ENCODE results near the gene PRM2.

The PRM2 gene

GRCh38 chr16:11277607-11278337 is 1.5 kb upstream of the PRM2 start:
- Histone ChIP-seq H3K4me2 (ENCODE audit: low read length) (no peak overlapping the region), H3F3A (ENCODE audit: control insufficient read depth, insufficient read depth) (no peaks in the 10 kb centered on the region), H4K20me1 (ENCODE audit: control insufficient read depth, insufficient read depth, low read depth, low read length) (no peaks in the 10 kb centered on the region), H3K9me3 (ENCODE audit: control insufficient read depth, insufficient read depth, low read length) (no peaks in the 10 kb centered on the region), H3K9me2 (replicated peaks; ENCODE audit: control insufficient read depth, low read length) (no peaks in the 10 kb centered on the region), H3K4me3 (ENCODE audit: low read length) (no peak overlapping the region), H3K79me2 (ENCODE audit: control insufficient read depth, low read length) (no peaks in the 10 kb centered on the region), H3K27me3 (ENCODE audit: control insufficient read depth, low read length) (no peaks in the 10 kb centered on the region), H3K4me1 (ENCODE audit: control insufficient read depth, low read length) (peaks cover 15% of the 10 kb centered on the region), H3K27ac (ENCODE audit: low read depth, low read length) (no peak overlapping the region), H3K36me3 (ENCODE audit: control insufficient read depth, low read length) (no peaks in the 10 kb centered on the region)
- TF ChIP-seq CTCF (IDR thresholded peaks at IDR 0.05; ENCODE audit: low read depth, low read length, poor library complexity, severe bottlenecking) (no peak), EZH2phosphoT487 (IDR thresholded peaks at IDR 0.05; ENCODE audit: borderline replicate concordance, low read length) (no peak)

- Histone ChIP-seq H3K27ac (ENCODE audit: low read depth, low read length) (no peak overlapping the region), H3K79me2 (ENCODE audit: control insufficient read depth, low read length) (no peaks in the 10 kb centered on the region), H3K4me2 (ENCODE audit: low read length) (no peak overlapping the region), H3F3A (ENCODE audit: control insufficient read depth, insufficient read depth) (no peaks in the 10 kb centered on the region), H3K27me3 (ENCODE audit: control insufficient read depth, low read length) (no peaks in the 10 kb centered on the region), H3K9me2 (replicated peaks; ENCODE audit: control insufficient read depth, low read length) (no peaks in the 10 kb centered on the region), H3K9me3 (ENCODE audit: control insufficient read depth, insufficient read depth, low read length) (no peaks in the 10 kb centered on the region), H3K4me1 (ENCODE audit: control insufficient read depth, low read length) (peaks cover 15% of the 10 kb centered on the region), H3K4me3 (ENCODE audit: low read length) (no peak overlapping the region), H3K36me3 (ENCODE audit: control insufficient read depth, low read length) (no peaks in the 10 kb centered on the region), H4K20me1 (ENCODE audit: control insufficient read depth, insufficient read depth, low read depth, low read length) (no peaks in the 10 kb centered on the region)
- TF ChIP-seq EZH2phosphoT487 (IDR thresholded peaks at IDR 0.05; ENCODE audit: borderline replicate concordance, low read length) (no peak), CTCF (IDR thresholded peaks at IDR 0.05; ENCODE audit: low read depth, low read length, poor library complexity, severe bottlenecking) (no peak)
Observed at GRCh38 chr16:11276896-11277593, 765 bp upstream of the PRM2 start.

- Histone ChIP-seq H4K20me1 (ENCODE audit: control insufficient read depth, insufficient read depth, low read depth, low read length) (no peaks in the 10 kb centered on the region), H3K36me3 (ENCODE audit: control insufficient read depth, low read length) (no peaks in the 10 kb centered on the region), H3F3A (ENCODE audit: control insufficient read depth, insufficient read depth) (no peaks in the 10 kb centered on the region), H3K9me2 (replicated peaks; ENCODE audit: control insufficient read depth, low read length) (no peaks in the 10 kb centered on the region), H3K9me3 (ENCODE audit: control insufficient read depth, insufficient read depth, low read length) (no peaks in the 10 kb centered on the region), H3K79me2 (ENCODE audit: control insufficient read depth, low read length) (no peaks in the 10 kb centered on the region), H3K27ac (ENCODE audit: low read depth, low read length) (no peak overlapping the region), H3K4me2 (ENCODE audit: low read length) (no peak overlapping the region), H3K4me3 (ENCODE audit: low read length) (no peak overlapping the region), H3K27me3 (ENCODE audit: control insufficient read depth, low read length) (no peaks in the 10 kb centered on the region), H3K4me1 (ENCODE audit: control insufficient read depth, low read length) (peaks cover 14% of the 10 kb centered on the region)
- TF ChIP-seq CTCF (IDR thresholded peaks at IDR 0.05; ENCODE audit: low read depth, low read length, poor library complexity, severe bottlenecking) (no peak), EZH2phosphoT487 (IDR thresholded peaks at IDR 0.05; ENCODE audit: borderline replicate concordance, low read length) (no peak)
Observed at GRCh38 chr16:11274964-11275363, 1.3 kb downstream of the PRM2 start.
